ENCODE measurements around the gene REEP2.

Gene REEP2

GRCh38 chr5:138445547-138446271 lies 6.9 kb downstream of the REEP2 start:
- TF ChIP-seq CTCF (conservative IDR thresholded peaks at IDR 0.05; ENCODE audit: low read depth, low read length) = no peak
- H3K4me1 ChIP-seq (ENCODE audit: low read depth, poor library complexity, severe bottlenecking) = no peaks in the 10 kb centered on the region
- H3K79me2 ChIP-seq (ENCODE audit: insufficient read depth, low read depth) = no peaks in the 10 kb centered on the region
- H3K4me2 ChIP-seq = no peak overlapping the region
- no peak overlapping the region for H3K4me3 ChIP-seq (IDR thresholded peaks at IDR 0.05; ENCODE audit: insufficient read depth, low read depth, low read length)
- no peaks in the 10 kb centered on the region for H3K27me3 ChIP-seq (ENCODE audit: insufficient read depth, low read depth)
- no peaks in the 10 kb centered on the region for H4K20me1 ChIP-seq (ENCODE audit: insufficient read depth)
- no peak overlapping the region for H3K9ac ChIP-seq
- H3K27ac ChIP-seq = no peak overlapping the region
- H2AFZ ChIP-seq (ENCODE audit: low read depth) = no peak overlapping the region
- no peaks in the 10 kb centered on the region for H3K36me3 ChIP-seq (ENCODE audit: insufficient read depth)

DNA sequence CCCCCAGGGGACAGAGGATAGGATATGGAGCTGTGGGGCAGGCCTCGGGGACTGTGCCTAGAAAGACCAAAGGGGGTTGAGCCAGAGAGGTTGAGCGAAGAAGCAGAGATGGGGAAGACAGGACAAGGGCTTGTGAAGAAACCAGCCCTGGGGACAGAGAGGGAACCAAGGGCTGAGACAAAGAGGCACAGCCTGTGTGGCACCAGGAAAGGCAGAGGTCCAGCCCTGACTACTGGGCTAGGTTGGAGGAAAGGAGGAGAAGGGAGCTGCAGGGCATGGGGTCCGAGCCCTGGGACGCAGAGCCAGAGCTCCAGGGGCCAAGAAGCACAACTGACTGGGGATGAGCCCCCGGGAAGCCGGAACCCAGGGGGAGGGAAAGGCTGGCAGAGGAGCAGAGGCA lies 9.2 kb downstream of the REEP2 start:
- no peak for TF ChIP-seq CTCF (conservative IDR thresholded peaks at IDR 0.05; ENCODE audit: low read depth, low read length)
- Histone ChIP-seq H3K4me2 (no peak overlapping the region), H3K36me3 (ENCODE audit: insufficient read depth) (no peaks in the 10 kb centered on the region), H3K4me3 (IDR thresholded peaks at IDR 0.05; ENCODE audit: insufficient read depth, low read depth, low read length) (no peak overlapping the region), H3K27me3 (ENCODE audit: insufficient read depth, low read depth) (no peaks in the 10 kb centered on the region), H4K20me1 (ENCODE audit: insufficient read depth) (no peaks in the 10 kb centered on the region), H3K4me1 (ENCODE audit: low read depth, poor library complexity, severe bottlenecking) (no peaks in the 10 kb centered on the region), H3K27ac (no peak overlapping the region), H2AFZ (ENCODE audit: low read depth) (no peak overlapping the region), H3K79me2 (ENCODE audit: insufficient read depth, low read depth) (no peaks in the 10 kb centered on the region), H3K9ac (no peak overlapping the region)

GRCh38 chr5:138448481-138449398 lies 9.9 kb downstream of the REEP2 start:
- Histone ChIP-seq H3K79me2 (ENCODE audit: insufficient read depth, low read depth) (no peaks in the 10 kb centered on the region), H3K4me2 (no peak overlapping the region), H2AFZ (ENCODE audit: low read depth) (no peak overlapping the region), H3K4me1 (ENCODE audit: low read depth, poor library complexity, severe bottlenecking) (no peaks in the 10 kb centered on the region), H3K4me3 (IDR thresholded peaks at IDR 0.05; ENCODE audit: insufficient read depth, low read depth, low read length) (no peak overlapping the region), H4K20me1 (ENCODE audit: insufficient read depth) (no peaks in the 10 kb centered on the region), H3K27me3 (ENCODE audit: insufficient read depth, low read depth) (no peaks in the 10 kb centered on the region), H3K36me3 (ENCODE audit: insufficient read depth) (no peaks in the 10 kb centered on the region), H3K9ac (no peak overlapping the region), H3K27ac (no peak overlapping the region)
- no peak for TF ChIP-seq CTCF (conservative IDR thresholded peaks at IDR 0.05; ENCODE audit: low read depth, low read length)

- H3K27me3 ChIP-seq (ENCODE audit: insufficient read depth, low read depth) = no peaks in the 10 kb centered on the region
- H3K4me2 ChIP-seq = peak overlapping the region; percentile 36
- peak; percentile 92 for TF ChIP-seq CTCF (conservative IDR thresholded peaks at IDR 0.05; ENCODE audit: low read depth, low read length)
- H3K4me3 ChIP-seq (IDR thresholded peaks at IDR 0.05; ENCODE audit: insufficient read depth, low read depth, low read length) = no peak overlapping the region
- H3K9ac ChIP-seq = no peak overlapping the region; the same call in 1 of the 2 replicates
- no peaks in the 10 kb centered on the region for H4K20me1 ChIP-seq (ENCODE audit: insufficient read depth)
- H3K79me2 ChIP-seq (ENCODE audit: insufficient read depth, low read depth) = no peaks in the 10 kb centered on the region
- H3K27ac ChIP-seq = no peak overlapping the region
- no peaks in the 10 kb centered on the region for H3K36me3 ChIP-seq (ENCODE audit: insufficient read depth)
- no peaks in the 10 kb centered on the region for H3K4me1 ChIP-seq (ENCODE audit: low read depth, poor library complexity, severe bottlenecking)
- H2AFZ ChIP-seq (ENCODE audit: low read depth) = peak overlapping the region; percentile 80
Measured at GRCh38 chr5:138449501-138450239, 10.8 kb downstream of the REEP2 start.
